ENCODE results near the gene ZNF26.

Gene ZNF26

GRCh38 chr12:133010657-133011297, 24.6 kb downstream of the ZNF26 start:
- Histone ChIP-seq H3K9me3 (peaks cover 63% of the 10 kb centered on the region), H3K4me3 (ENCODE audit: low read depth in 1 of 2, low read length in 1 of 2) (no peak overlapping the region), H3K36me3 (peaks cover 22% of the 10 kb centered on the region)

GRCh38 chr12:133023566-133023965, 37.4 kb downstream of the ZNF26 start:
- Histone ChIP-seq H3K9me3 (peaks cover 26% of the 10 kb centered on the region), H3K4me3 (ENCODE audit: low read depth in 1 of 2, low read length in 1 of 2) (no peak overlapping the region), H3K27me3 (no peaks in the 10 kb centered on the region), H3K27ac (no peak overlapping the region), H3K4me1 (ENCODE audit: control insufficient read depth in 1 of 2, insufficient read depth in 1 of 2, low read depth in 1 of 2, low read length in 1 of 2) (no peaks in the 10 kb centered on the region), H3K36me3 (no peaks in the 10 kb centered on the region)
- TF ChIP-seq CTCF (IDR thresholded peaks at IDR 0.05) = no peak

More at GRCh38 chr12:133010657-133011297, 24.6 kb downstream of the ZNF26 start:
- no peak overlapping the region for H3K27ac ChIP-seq
- H3K4me1 ChIP-seq (ENCODE audit: control insufficient read depth in 1 of 2, insufficient read depth in 1 of 2, low read depth in 1 of 2, low read length in 1 of 2) = no peaks in the 10 kb centered on the region
- no peak for TF ChIP-seq CTCF (IDR thresholded peaks at IDR 0.05)
- no peaks in the 10 kb centered on the region for H3K27me3 ChIP-seq

GRCh38 chr12:133026996-133027395, 40.8 kb downstream of the ZNF26 start:
- Histone ChIP-seq H3K4me1 (ENCODE audit: control insufficient read depth in 1 of 2, insufficient read depth in 1 of 2, low read depth in 1 of 2, low read length in 1 of 2) (no peaks in the 10 kb centered on the region), H3K9me3 (peaks cover 26% of the 10 kb centered on the region), H3K27ac (no peak overlapping the region), H3K4me3 (ENCODE audit: low read depth in 1 of 2, low read length in 1 of 2) (no peak overlapping the region), H3K27me3 (no peaks in the 10 kb centered on the region), H3K36me3 (no peaks in the 10 kb centered on the region)
- TF ChIP-seq CTCF (IDR thresholded peaks at IDR 0.05) = no peak

- no peak for TF ChIP-seq CTCF (IDR thresholded peaks at IDR 0.05)
- Histone ChIP-seq H3K27ac (peak within 1 kb of the TSS; percentile 87), H3K4me3 (ENCODE audit: low read depth in 1 of 2, low read length in 1 of 2) (peak within 1 kb of the TSS; percentile 82 to 98), H3K4me1 (ENCODE audit: control insufficient read depth in 1 of 2, insufficient read depth in 1 of 2, low read depth in 1 of 2, low read length in 1 of 2) (peaks cover 14 to 15% of the 10 kb centered on the region in 2 experiments), H3K27me3 (no peaks in the 10 kb centered on the region), H3K9me3 (peaks cover 13% of the 10 kb centered on the region), H3K36me3 (no peaks in the 10 kb centered on the region)
These were observed 51.2 kb downstream of the ZNF26 start, which contains the start of gene ZNF84 for GRCh38 chr12:133037207-133038005. Gene ZNF84, plus strand, starts transcription at chr12:133037509. Its CDS starts 3,959 bp downstream, at chr12:133041468.

GRCh38 chr12:133038118-133038709, 52.0 kb downstream of the ZNF26 start:
- H3K27me3 ChIP-seq = no peaks in the 10 kb centered on the region
- no peak for TF ChIP-seq CTCF (IDR thresholded peaks at IDR 0.05)
- peaks cover 17% of the 10 kb centered on the region for H3K9me3 ChIP-seq
- no peaks in the 10 kb centered on the region for H3K36me3 ChIP-seq
- H3K4me1 ChIP-seq (ENCODE audit: control insufficient read depth in 1 of 2, insufficient read depth in 1 of 2, low read depth in 1 of 2, low read length in 1 of 2) = peaks cover 14 to 15% of the 10 kb centered on the region in 2 experiments
- peak overlapping the region; percentile 87 for H3K27ac ChIP-seq
- H3K4me3 ChIP-seq (ENCODE audit: low read depth in 1 of 2, low read length in 1 of 2) = peak overlapping the region; percentile 82 to 98

Data from neutrophil (primary cell).